ENCODE data around the gene NTRK3. TPM values are rescaled to one million over a fixed set of nuclear protein-coding genes. Genes with fewer than 3 reads are reported as not detected.

Gene NTRK3
- total and polyA plus RNA-seq, 8 donors: 0.13 to 1.1 (median 0.60) TPM

GRCh38 chr15:88218557-88219221, 37.9 kb downstream of the NTRK3 start:
- intact Hi-C loops (cut with DNase I): no loop called here
- no peak for FAIRE-seq
- no peak overlapping the region for H3K27ac ChIP-seq
- no peak overlapping the region for H3K4me3 ChIP-seq
- DNase-seq: no peak
- no peaks in the 10 kb centered on the region for H3K27me3 ChIP-seq
- WGBS, 2 donors: 35 to 36% methylated on average over 9 of the region's 9 CpGs
- no peak for TF ChIP-seq CTCF (IDR thresholded peaks at IDR 0.05)
- no peaks in the 10 kb centered on the region for H3K9me3 ChIP-seq
- no peaks in the 10 kb centered on the region for H3K36me3 ChIP-seq
- ATAC-seq: peak in 2 of 4 donors; percentile 14 to 23
- no peaks in the 10 kb centered on the region for H3K4me1 ChIP-seq

GRCh38 chr15:88215066-88215648, 41.4 kb downstream of the NTRK3 start:
- ATAC-seq: no peak
- no peaks in the 10 kb centered on the region for H3K36me3 ChIP-seq
- FAIRE-seq: no peak
- no peaks in the 10 kb centered on the region for H3K27me3 ChIP-seq
- no peak for DNase-seq
- no peaks in the 10 kb centered on the region for H3K4me1 ChIP-seq
- no peaks in the 10 kb centered on the region for H3K9me3 ChIP-seq
- no peak overlapping the region for H3K27ac ChIP-seq
- intact Hi-C loops (cut with DNase I): no loop called here
- 53 to 54% methylated on average over 16 of the region's 16 CpGs for WGBS, 2 donors
- no peak for TF ChIP-seq CTCF (IDR thresholded peaks at IDR 0.05)
- no peak overlapping the region for H3K4me3 ChIP-seq

GRCh38 chr15:88209111-88209510, 47.4 kb downstream of the NTRK3 start:
- no peaks in the 10 kb centered on the region for H3K9me3 ChIP-seq
- no peak for TF ChIP-seq CTCF (IDR thresholded peaks at IDR 0.05)
- intact Hi-C loops (cut with DNase I): no loop called here
- no peak overlapping the region for H3K27ac ChIP-seq
- no peaks in the 10 kb centered on the region for H3K4me1 ChIP-seq
- FAIRE-seq (no peak), DNase-seq (no peak), ATAC-seq (no peak)
- no peaks in the 10 kb centered on the region for H3K36me3 ChIP-seq
- no peak overlapping the region for H3K4me3 ChIP-seq
- WGBS, 2 donors: 29 to 39% methylated on average over 5 of the region's 5 CpGs
- no peaks in the 10 kb centered on the region for H3K27me3 ChIP-seq

- intact Hi-C loops (cut with DNase I): no loop called here
- no peaks in the 10 kb centered on the region for H3K9me3 ChIP-seq
- H3K4me3 ChIP-seq: no peak overlapping the region
- no peaks in the 10 kb centered on the region for H3K36me3 ChIP-seq
- no peak overlapping the region for H3K27ac ChIP-seq
- ATAC-seq: no peak
- H3K27me3 ChIP-seq: no peaks in the 10 kb centered on the region
- 25 to 33% methylated on average over 2 of the region's 2 CpGs for WGBS, 2 donors
- no peak for DNase-seq
- no peaks in the 10 kb centered on the region for H3K4me1 ChIP-seq
- no peak for FAIRE-seq
- no peak for TF ChIP-seq CTCF (IDR thresholded peaks at IDR 0.05)
Observed at GRCh38 chr15:88208396-88208795, 48.1 kb downstream of the NTRK3 start.

- Histone ChIP-seq H3K36me3 (no peaks in the 10 kb centered on the region), H3K9me3 (no peaks in the 10 kb centered on the region), H3K4me3 (no peak overlapping the region), H3K27me3 (no peaks in the 10 kb centered on the region), H3K27ac (no peak overlapping the region), H3K4me1 (no peaks in the 10 kb centered on the region)
- FAIRE-seq (no peak), ATAC-seq (no peak), DNase-seq (no peak)
- 53 to 65% methylated on average over 2 of the region's 2 CpGs for WGBS, 2 donors
- no peak for TF ChIP-seq CTCF (IDR thresholded peaks at IDR 0.05)
- intact Hi-C loops (cut with DNase I): no loop called here
Observed at GRCh38 chr15:88207565-88207964, 49.0 kb downstream of the NTRK3 start.
